T-helper 2 cell (primary cell): ENCODE measurements around the gene ITGAL.
"Not testable (repeated sequence)": the region's sequence is repeated elsewhere in the genome, so short reads cannot be mapped to it uniquely, and the experiment has no call there.

Source experiments
- DNase-seq, 5 experiments: peaks; one replicate each; pipeline versions ENCODE4 v3.0.0 to v3.0.0-alpha.2; 2012 to 2022

The ITGAL gene

DNA sequence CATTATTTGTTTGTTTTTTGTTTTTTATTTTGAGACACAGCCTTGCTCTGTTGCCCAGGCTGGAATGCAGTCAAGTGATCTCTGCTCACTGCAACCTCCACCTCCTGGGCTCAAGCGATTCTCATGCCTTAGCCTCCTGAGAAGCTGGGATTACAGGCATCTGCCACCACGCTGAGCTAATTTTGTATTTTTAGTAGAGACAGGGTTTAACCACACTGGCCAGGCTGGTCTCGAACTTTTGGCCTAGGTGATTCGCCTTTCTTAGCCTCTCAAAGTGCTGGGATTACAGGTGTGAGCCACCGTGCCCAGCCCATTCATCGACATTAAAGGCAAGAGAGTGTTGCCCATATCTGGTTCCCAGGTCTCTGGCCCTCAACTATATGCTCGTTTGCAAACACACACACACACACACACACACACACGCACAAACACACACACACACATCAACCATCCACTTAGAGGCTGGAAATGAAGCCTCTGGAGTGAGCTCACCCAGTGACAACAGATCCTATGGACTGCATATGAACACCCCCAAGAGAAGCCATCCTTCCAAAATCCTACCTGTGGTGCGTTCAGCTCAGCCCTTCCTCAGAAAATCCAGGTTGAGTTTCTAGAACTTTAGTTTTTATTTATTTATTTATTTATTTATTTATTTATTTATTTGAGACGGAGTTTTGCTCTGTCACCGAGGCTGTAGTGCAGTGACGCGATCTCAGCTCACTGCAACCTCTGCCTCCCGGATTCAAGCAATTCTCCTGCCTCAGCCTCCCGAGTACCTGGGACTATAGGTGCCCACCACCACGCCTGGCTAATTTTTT is 14.6 kb upstream of the ITGAL start:
- peak in 1 of 5 experiments; percentile 55 for DNase-seq

- DNase-seq = peak in 4 of 5 experiments; percentile 47 to 99 (median 83)
Observed at GRCh38 chr16:30458561-30459394, 13.8 kb upstream of the ITGAL start.

DNA sequence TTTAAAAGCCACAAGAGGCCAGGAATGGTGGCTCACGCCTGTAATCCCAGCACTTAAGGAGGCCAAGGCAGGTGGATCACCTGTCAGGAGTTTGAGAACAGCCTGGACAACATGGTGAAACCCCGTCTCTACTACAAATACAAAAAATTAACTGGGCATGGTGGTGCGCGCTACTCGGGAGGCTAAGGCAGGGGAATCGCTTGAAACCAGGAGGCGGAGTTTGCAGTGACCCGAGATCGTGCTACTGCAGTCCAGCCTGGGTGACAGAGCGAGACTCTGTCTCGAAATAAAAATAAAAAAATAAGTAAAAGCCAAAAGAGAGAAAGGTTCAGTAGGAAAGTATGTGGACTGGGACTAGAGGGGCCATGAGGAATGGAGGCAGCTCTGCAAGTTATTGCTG is 13.1 kb upstream of the ITGAL start:
- no peak for DNase-seq

DNA sequence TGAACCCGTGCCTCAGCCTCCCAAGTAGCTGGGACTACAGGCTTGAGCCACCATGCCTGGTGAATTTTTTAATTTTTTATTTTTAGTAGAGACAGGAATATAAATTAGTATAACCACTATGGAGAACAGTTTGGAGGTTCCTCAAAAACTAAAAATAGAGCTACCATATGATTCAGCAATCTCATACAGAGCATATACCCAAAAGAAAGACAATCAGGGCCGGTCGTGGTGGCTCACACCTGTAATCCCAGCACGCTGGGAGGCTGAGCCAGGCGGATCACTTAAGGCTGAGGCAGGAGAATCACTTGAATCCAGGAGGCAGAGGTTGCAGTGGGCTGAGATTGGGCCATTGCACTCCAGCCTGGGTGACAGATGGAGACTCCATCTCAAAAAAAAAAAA is 11.1 kb upstream of the ITGAL start:
- not testable (repeated sequence) for DNase-seq

- no peak for DNase-seq
Observed at GRCh38 chr16:30464078-30464477, 8.5 kb upstream of the ITGAL start.

- DNase-seq = peak in 1 of 5 experiments; percentile 64
Observed at GRCh38 chr16:30470170-30470512, 2.4 kb upstream of the ITGAL start.

- no peak for DNase-seq
Observed at GRCh38 chr16:30470632-30470995, 1.9 kb upstream of the ITGAL start.

- DNase-seq = peak in 4 of 5 experiments; percentile 36 to 64 (median 58)
Observed at GRCh38 chr16:30473231-30474073, 910 bp downstream of the ITGAL start.

- DNase-seq = peak in 1 of 5 experiments; percentile 33
Observed at GRCh38 chr16:30474074-30474452, 1.5 kb downstream of the ITGAL start.

- no peak for DNase-seq
Observed at GRCh38 chr16:30474684-30475083, 2.1 kb downstream of the ITGAL start.

DNA sequence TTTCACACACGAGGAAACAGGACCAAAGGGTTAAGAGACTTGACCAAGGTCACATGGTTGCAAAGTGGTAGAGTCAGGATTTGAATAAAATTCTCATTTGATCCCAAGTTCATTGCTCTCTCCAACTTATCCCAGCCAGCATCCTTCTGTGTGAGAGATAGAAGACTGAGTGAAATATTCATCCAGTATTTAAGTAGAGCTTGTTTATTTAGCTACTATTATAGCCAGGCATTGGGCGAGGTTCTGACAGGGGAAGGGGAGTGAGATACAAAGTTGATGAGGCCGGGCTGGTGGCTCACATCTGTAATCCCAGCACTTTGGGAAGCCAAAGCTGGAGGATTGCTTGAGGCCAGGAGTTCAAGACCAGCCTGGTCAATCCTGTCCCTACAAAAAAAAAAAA is 4.4 kb downstream of the ITGAL start:
- no peak for DNase-seq

- not testable (repeated sequence) for DNase-seq
Observed at GRCh38 chr16:30477773-30478172, 5.2 kb downstream of the ITGAL start.

GRCh38 chr16:30478766-30479478 is 6.4 kb downstream of the ITGAL start:
- no peak for DNase-seq

GRCh38 chr16:30481381-30481780 is 8.8 kb downstream of the ITGAL start:
- DNase-seq = no peak

GRCh38 chr16:30482366-30482765 is 9.8 kb downstream of the ITGAL start:
- peak in 1 of 5 experiments; percentile 48 for DNase-seq

GRCh38 chr16:30484887-30485286 is 12.3 kb downstream of the ITGAL start:
- DNase-seq = no peak

- no peak for DNase-seq
Observed at GRCh38 chr16:30485818-30486436, 13.4 kb downstream of the ITGAL start.

GRCh38 chr16:30488764-30489605 is 16.4 kb downstream of the ITGAL start:
- DNase-seq = no peak

DNA sequence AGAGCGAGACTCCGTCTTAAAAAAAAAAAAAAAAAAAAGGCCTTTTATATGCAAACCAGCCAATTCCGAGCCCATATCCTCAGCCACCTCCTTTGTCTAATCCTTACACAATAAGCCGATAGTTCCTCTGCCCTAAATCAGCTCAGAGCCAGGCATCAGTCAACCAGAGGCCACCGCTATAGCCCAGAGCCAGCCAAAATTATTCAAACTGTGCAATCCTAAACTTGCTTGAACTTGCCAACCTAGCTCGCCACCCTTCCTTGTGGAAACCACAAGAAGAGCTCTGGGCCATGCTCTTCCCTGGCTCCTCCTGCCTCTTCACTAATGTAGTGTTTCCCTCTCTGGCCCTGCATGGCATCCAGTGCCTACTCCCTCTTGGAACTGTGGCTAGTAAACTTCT is 17.7 kb downstream of the ITGAL start:
- no peak for DNase-seq

DNA sequence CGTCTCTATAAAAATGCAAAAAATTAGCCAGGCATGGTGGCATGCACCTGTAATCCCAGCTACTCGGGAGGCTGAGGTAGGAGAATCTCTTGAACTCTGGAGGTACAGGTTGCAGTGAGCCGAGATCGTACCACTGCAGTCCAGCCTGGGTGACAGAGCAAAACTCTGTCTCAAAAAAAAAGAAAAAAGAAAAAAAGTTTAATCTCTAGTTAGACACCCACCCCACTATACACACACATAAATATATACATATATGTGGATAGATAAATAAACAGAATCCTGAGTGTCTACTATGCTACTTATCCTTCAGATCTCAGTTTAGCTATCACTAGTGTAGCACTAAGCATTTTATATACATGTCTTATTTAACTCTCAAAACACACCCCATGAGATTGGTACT is 18.7 kb downstream of the ITGAL start:
- DNase-seq = no peak

DNA sequence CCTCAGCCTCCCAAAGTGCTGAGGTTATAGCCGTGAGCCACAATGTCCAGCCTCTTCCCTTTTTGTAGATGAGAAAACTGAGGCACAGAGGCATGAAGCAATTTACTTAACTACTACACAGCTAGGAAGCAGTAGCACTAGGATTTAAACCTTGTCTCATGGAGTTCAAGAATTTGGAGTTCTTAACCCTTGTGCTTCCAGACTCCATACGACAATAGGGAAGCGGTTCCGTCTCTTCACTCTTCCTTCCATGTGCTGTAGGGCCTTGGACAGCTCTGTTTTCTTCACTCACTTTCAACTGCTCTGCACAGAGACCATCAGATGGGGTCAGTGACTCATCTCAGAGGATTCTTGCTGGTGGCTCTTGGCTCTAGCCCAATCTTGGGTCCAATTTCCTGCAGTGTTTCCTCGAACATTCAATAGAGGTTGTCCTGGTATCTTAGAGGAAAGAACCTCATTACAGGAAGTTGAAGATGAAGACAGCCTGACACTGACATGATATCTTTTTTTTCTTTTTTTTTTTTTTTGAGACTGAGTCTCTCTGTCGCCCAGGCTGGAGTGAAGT is 19.3 kb downstream of the ITGAL start:
- no peak for DNase-seq
